C1 segment of cervical spinal cord (tissue), 14 donors: ENCODE measurements around the gene RIN3.

Experiments
- DNase-seq, 14 donors: peaks; one replicate each; lab custom pipeline; 2025; lab: John Stamatoyannopoulos, UW

RIN3 gene

GRCh38 chr14:92712654-92713051 is 199.1 kb downstream of the RIN3 start:
- peak in 1 of 14 donors; percentile 43 for DNase-seq

- DNase-seq = peak in 6 of 14 donors; percentile 9 to 33 (median 22)
These were observed 201.2 kb downstream of the RIN3 start for GRCh38 chr14:92714739-92715307.

- no peak for DNase-seq
These were observed 202.6 kb downstream of the RIN3 start for GRCh38 chr14:92716131-92716530.

GRCh38 chr14:92717571-92718042 is 204.0 kb downstream of the RIN3 start:
- DNase-seq = no peak

DNA sequence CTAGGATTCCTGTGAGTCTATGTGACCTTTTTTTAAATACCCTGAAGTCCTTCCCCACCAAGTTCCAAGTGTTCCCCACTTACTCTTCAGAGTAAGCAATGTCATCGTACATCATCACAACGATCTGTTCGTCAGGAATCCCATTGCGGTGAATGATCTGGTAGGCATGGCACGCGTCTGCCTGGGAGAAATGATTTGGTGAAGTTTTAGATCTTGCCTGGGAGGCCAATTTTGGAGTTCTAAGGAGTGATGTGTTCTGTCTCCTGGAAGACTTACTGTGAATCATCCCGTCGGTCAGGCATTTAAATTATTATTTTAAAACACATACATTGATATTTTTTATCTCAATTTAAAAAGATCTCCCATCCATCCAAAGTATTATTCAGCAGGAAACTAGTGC is 205.1 kb downstream of the RIN3 start:
- DNase-seq = no peak

DNA sequence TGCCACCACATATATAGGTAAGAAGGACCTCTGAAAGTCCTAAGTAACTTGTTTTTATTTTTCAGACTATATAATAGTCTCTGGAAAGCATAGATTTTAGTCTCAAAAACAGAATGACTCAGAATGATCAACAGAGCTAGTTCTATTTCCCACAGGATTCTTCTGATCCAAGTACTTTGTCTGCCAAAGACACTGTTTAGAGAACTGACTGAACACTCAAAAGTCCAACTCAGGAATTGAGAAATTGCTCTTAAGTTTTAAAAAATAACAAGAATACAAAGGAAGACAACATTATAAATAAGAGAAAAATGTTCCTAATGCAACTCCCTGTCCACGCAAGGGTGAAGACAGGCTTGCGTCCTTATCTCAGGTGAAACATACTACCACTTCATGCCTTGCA is 205.8 kb downstream of the RIN3 start:
- DNase-seq = no peak

DNA sequence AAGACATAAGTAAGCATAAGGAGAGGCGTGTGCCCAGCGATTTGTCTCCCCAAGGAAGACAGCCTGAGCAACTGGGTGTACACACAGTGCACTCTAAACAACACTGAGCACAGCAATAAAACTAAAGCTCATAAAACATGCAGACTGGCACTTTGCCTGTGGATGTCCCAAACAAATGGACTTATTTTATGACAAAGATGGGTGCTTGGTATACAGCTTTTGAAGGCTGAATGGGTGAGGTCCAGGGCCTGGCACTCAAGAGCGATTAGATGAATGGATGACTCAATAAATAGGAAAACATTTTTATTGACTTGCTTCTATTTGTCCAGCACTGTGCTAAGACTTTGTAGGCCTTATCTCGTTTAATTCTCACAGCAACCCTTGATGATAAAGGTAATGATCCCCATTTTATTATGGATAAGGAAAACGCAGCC is 206.3 kb downstream of the RIN3 start:
- no peak for DNase-seq

GRCh38 chr14:92724516-92725340 is 211.1 kb downstream of the RIN3 start:
- DNase-seq = no peak

DNA sequence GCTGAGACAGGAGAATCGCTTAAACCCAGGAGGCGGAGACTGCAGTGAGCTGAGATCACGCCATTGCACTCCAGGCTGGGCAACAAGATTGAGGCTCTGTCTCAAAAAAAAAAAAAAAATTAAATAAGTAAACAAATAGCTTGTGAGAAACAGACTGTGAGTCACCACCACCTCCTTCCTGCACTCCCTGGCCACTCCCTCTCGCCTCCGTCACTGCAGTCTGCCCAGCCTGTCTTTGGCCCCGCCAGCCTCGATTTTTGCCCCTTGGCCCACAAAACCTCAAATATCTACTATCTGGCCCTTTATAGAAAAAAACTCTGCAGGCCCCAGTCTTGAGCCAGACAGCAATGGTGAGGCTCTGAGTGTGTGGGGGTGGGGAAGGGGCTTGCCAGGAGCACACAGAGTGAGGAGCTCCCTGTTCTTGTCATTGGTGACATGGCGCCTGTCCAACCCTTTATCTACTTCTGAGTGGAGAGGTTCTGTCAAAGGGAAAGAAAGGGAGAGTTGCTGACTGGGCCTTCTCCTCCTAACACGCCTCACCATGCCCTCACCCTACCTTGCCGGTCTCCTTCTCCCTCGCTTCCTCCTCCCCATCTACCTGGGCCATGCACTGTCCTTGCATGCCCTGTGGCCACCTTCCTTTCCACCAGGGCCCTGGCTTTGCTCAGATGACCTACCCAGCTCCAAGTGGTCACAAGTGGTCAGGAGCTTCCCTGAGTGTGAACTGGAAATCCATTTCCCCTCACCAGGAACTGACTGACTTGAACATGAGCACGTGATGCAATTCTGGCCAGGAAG is 212.8 kb downstream of the RIN3 start:
- no peak for DNase-seq

DNA sequence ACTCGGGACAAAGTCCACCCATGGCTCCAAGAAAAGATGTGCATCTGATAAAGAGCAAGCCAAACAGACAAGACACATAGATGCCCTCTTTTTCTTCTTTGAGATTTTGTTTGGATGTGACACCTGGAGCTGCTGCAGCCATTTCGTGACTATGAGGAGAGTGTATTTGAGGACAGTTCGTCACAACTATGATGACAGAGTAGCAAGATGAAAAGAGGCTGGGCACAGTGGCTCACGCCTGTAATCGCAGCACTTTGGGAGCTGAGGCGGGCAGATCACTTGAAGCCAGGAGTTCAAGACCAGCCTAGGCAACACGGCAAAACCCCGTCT is 213.3 kb downstream of the RIN3 start:
- no peak for DNase-seq

GRCh38 chr14:92728759-92729364 is 215.3 kb downstream of the RIN3 start:
- DNase-seq = no peak

DNA sequence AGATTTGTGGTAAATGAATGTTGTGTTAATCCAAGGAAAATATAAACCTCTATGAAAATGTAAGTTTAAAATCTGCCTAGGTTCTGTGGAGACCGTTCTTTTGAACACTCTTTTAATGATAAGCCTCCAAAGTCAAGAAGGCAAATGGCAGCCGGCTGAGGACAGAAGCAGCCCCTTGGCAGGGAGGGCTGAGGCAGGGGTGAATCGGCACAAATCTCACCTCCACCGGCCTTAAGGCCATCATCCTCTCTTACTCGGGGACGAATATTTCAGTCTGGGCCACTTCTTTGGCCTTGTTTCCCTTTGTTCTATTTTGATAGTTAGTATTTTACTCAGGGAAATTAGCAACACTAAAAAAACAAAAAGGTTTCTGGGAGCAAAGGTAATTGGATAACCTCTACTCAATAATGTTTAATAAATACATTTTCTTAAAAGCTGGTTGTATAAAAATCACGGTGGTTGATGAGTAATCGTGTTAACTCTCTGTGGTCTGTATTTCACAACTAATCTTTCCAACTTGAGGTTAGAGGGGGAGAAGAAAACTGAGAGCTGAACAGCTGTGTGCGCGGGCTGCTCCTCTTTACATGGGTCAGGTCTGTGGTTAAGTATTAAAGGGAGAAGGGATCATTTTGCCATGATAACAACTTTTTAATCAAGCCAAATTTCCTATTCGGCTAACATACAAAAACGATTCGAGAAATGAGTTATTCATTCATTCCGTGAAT is 216.2 kb downstream of the RIN3 start:
- DNase-seq = no peak

DNA sequence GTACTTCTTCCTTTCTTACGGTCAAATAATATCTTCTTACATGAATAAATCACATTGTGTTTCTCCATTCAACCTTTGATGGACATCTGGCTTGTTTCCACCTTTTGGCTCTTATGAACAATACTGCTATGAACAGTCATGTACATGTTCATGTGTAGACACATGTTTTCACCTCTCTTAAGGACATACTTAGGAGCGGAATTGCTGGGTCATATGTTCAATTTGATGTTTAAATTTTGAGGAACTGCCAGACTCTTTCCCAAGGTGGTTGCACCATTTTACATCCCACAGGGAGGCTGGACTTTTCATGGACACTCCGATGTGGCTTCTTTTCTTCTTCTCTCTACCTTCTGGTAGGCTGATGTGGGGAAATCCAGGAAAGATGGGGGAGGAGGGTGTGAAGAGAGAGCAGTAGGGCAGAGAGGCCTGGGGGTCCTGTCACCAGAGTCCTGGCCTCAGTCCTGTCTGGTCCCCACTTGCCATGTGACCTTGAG is 218.1 kb downstream of the RIN3 start:
- no peak for DNase-seq

DNA sequence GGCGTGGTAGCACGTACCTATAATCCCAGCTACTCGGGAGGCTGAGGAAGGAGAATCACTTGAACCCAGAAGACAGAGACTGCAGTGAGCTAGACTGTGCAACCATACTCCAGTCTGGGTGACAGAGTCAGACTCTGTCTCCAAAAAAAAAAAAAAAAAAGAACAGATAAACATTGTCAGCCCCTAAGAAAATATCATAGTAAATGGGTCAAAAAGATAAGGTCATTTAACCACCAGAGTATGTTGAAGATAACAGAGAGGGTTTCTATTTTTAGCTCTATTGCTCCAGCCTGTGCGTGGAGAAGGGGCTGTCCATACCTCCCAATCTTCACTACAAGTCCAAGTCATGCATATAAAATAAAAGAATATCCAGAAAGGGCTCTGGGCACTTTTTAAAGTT is 219.4 kb downstream of the RIN3 start:
- DNase-seq = no peak

DNA sequence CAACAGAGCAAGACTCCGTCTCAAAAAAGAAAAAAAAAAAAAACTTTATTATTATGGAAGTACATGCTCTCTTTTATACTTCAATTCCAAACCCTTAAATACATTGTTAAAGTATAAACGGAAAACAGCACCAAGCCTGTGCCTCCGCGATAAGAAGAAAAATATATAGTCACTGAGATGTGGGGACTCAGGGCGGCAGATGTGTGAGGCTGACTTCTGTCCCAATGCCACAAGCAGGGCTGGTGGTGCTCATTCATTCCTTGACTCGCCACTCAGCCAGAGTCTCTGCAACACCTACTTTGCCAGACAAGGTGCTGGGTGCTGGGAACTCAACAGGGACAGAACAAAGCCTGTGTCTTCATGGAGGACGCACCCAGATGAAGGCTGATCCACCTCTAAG is 221.0 kb downstream of the RIN3 start:
- no peak for DNase-seq

DNA sequence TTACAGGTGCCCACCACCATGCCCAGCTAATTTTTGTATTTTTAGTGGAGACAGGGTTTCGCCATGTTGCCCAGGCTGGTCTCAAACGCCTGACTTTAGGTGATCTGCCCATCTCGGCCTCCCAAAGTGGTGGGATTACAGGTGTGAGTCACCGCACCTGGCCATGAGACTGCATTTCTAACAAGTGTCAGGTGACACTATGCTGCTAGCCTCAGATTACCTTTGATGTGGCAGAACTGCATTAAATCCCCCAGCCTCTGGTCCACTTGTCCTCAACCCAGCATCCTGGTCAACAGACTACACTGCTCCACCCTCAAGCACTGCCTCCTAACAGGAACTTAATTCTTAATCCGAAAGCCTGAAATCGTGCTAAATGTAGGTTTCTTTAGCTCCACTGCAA is 221.8 kb downstream of the RIN3 start:
- DNase-seq = no peak

DNA sequence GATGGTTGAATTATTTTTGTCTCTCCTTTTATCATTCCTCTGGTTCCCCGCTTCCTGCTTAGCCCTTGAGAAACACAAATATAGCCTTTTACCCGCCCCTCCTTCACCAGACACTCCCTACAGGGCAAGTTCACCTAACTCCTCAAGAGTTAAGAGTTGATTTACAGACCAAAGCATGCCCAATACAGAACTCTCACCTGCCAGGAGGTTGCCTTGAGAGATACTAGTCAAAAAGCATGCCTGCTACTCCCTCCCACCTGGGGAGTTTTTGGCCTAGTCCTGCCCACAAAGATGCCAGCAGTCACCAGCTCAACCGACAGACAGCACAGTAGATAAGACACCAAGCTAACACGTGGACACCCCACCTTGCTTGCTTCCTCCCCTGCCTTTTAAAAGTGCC is 223.6 kb downstream of the RIN3 start:
- no peak for DNase-seq

GRCh38 chr14:92737619-92738188 is 224.1 kb downstream of the RIN3 start:
- DNase-seq = no peak
